HEK293 (cell line): ENCODE measurements around the gene MLPH.

Experiments
- GLI2 ChIP-seq: fragments of 450-650 bp; formaldehyde crosslinking; IDR thresholded peaks from 2 replicates; pipeline ENCODE4; 2017; ENCODE audit warnings: missing biosample characterization, missing genetic modification characterization, low read depth, borderline replicate concordance
- HOXD13 ChIP-seq: sonication (generic); formaldehyde crosslinking; IDR thresholded peaks from 2 replicates; pipeline ENCODE4 v1.8.0; 2022; ENCODE audit warnings: missing genetic modification reagents, borderline replicate concordance
- ZNF138 ChIP-seq: fragments of 450-650 bp; formaldehyde crosslinking; IDR thresholded peaks from 2 replicates; pipeline ENCODE4 v1.5.1; 2016; ENCODE audit warnings: missing biosample characterization, missing genetic modification characterization, borderline replicate concordance
- ZNF558 ChIP-seq: fragments of 450-650 bp; formaldehyde crosslinking; IDR thresholded peaks from 2 replicates; pipeline ENCODE4 v1.5.1; 2016; ENCODE audit warnings: missing biosample characterization, missing genetic modification characterization
- ZNF596 ChIP-seq: fragments of 450-650 bp; IDR thresholded peaks from 2 replicates; pipeline ENCODE4 v1.5.0; 2018; ENCODE audit warnings: missing biosample characterization, mild to moderate bottlenecking, missing genetic modification characterization, moderate library complexity
- TF ChIP-seq, protein P1 (sequence below): fragments of 450-650 bp; formaldehyde crosslinking; IDR thresholded peaks from 2 replicates; pipeline ENCODE4 v1.5.1; 2016; ENCODE audit warnings: missing biosample characterization, missing genetic modification characterization
- TF ChIP-seq, protein P2 (sequence below): sonication (generic); formaldehyde crosslinking; IDR thresholded peaks from 2 replicates; pipeline ENCODE4 v1.8.1; 2022; ENCODE audit warnings: mild to moderate bottlenecking, moderate library complexity, missing genetic modification reagents
- TF ChIP-seq, protein P3 (sequence below): fragments of 450-650 bp; formaldehyde crosslinking; IDR thresholded peaks from 2 replicates; pipeline ENCODE4 v1.5.1; 2016; ENCODE audit warnings: missing biosample characterization, missing genetic modification characterization
- TF ChIP-seq, protein P4 (sequence below): fragments of 450-650 bp; formaldehyde crosslinking; IDR thresholded peaks from 2 replicates; pipeline ENCODE4 v1.5.1; 2016; ENCODE audit warnings: missing biosample characterization, missing genetic modification characterization
- TF ChIP-seq, protein P5 (sequence below): fragments of 450-650 bp; formaldehyde crosslinking; IDR thresholded peaks from 2 replicates; pipeline ENCODE4 v1.5.1; 2016; ENCODE audit warnings: missing biosample characterization, missing genetic modification characterization

DNA sequence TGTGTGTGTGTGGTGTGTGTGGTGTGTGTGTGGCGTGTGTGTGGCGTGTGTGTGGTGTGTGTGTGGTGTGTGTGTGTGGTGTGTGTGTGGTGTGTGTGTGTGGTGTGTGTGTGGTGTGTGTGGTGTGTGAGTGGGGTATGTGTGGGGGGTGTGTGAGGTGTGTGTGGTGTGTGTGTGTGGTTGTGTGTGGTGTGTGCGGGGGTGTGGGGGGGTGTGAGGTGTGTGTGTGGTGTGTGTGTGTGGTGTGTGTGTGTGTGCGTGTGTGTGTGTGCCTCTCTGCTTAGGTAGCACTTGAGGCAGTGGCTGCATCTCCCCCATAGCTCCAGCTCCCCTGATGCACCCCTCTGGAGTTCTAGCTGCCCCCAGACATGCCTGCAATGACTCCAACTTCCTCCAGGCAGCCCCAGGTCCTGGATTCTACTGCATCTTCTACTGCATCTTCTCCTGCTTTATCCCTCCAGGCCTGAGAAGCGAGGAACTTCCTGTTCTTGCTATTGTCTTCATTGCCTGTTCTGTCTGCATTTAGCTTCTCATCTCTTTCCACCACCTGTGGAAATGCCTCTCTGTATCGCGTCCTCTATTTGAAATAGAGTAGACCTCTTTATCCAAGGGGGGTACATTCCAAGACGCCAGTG, 22.2 kb upstream of the MLPH start:
- TF ChIP-seq, protein P1, sequence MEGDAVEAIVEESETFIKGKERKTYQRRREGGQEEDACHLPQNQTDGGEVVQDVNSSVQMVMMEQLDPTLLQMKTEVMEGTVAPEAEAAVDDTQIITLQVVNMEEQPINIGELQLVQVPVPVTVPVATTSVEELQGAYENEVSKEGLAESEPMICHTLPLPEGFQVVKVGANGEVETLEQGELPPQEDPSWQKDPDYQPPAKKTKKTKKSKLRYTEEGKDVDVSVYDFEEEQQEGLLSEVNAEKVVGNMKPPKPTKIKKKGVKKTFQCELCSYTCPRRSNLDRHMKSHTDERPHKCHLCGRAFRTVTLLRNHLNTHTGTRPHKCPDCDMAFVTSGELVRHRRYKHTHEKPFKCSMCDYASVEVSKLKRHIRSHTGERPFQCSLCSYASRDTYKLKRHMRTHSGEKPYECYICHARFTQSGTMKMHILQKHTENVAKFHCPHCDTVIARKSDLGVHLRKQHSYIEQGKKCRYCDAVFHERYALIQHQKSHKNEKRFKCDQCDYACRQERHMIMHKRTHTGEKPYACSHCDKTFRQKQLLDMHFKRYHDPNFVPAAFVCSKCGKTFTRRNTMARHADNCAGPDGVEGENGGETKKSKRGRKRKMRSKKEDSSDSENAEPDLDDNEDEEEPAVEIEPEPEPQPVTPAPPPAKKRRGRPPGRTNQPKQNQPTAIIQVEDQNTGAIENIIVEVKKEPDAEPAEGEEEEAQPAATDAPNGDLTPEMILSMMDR (tag by site-specific recombination): no peak
- TF ChIP-seq, protein P2, sequence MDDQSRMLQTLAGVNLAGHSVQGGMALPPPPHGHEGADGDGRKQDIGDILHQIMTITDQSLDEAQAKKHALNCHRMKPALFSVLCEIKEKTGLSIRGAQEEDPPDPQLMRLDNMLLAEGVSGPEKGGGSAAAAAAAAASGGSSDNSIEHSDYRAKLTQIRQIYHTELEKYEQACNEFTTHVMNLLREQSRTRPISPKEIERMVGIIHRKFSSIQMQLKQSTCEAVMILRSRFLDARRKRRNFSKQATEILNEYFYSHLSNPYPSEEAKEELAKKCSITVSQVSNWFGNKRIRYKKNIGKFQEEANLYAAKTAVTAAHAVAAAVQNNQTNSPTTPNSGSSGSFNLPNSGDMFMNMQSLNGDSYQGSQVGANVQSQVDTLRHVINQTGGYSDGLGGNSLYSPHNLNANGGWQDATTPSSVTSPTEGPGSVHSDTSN (CRISPR knock-in tag): no peak
- TF ChIP-seq GLI2 (tag by site-specific recombination) (no peak), ZNF138 (tag by site-specific recombination) (no peak), ZNF596 (tag by site-specific recombination) (no peak), HOXD13 (CRISPR knock-in tag) (no peak), ZNF558 (no peak)
- TF ChIP-seq, protein P3, sequence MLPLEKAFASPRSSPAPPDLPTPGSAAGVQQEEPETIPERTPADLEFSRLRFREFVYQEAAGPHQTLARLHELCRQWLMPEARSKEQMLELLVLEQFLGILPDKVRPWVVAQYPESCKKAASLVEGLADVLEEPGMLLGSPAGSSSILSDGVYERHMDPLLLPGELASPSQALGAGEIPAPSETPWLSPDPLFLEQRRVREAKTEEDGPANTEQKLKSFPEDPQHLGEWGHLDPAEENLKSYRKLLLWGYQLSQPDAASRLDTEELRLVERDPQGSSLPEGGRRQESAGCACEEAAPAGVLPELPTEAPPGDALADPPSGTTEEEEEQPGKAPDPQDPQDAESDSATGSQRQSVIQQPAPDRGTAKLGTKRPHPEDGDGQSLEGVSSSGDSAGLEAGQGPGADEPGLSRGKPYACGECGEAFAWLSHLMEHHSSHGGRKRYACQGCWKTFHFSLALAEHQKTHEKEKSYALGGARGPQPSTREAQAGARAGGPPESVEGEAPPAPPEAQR (tag by site-specific recombination): no peak
- TF ChIP-seq, protein P4, sequence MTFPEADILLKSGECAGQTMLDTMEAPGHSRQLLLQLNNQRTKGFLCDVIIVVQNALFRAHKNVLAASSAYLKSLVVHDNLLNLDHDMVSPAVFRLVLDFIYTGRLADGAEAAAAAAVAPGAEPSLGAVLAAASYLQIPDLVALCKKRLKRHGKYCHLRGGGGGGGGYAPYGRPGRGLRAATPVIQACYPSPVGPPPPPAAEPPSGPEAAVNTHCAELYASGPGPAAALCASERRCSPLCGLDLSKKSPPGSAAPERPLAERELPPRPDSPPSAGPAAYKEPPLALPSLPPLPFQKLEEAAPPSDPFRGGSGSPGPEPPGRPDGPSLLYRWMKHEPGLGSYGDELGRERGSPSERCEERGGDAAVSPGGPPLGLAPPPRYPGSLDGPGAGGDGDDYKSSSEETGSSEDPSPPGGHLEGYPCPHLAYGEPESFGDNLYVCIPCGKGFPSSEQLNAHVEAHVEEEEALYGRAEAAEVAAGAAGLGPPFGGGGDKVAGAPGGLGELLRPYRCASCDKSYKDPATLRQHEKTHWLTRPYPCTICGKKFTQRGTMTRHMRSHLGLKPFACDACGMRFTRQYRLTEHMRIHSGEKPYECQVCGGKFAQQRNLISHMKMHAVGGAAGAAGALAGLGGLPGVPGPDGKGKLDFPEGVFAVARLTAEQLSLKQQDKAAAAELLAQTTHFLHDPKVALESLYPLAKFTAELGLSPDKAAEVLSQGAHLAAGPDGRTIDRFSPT: no peak
- TF ChIP-seq, protein P5, sequence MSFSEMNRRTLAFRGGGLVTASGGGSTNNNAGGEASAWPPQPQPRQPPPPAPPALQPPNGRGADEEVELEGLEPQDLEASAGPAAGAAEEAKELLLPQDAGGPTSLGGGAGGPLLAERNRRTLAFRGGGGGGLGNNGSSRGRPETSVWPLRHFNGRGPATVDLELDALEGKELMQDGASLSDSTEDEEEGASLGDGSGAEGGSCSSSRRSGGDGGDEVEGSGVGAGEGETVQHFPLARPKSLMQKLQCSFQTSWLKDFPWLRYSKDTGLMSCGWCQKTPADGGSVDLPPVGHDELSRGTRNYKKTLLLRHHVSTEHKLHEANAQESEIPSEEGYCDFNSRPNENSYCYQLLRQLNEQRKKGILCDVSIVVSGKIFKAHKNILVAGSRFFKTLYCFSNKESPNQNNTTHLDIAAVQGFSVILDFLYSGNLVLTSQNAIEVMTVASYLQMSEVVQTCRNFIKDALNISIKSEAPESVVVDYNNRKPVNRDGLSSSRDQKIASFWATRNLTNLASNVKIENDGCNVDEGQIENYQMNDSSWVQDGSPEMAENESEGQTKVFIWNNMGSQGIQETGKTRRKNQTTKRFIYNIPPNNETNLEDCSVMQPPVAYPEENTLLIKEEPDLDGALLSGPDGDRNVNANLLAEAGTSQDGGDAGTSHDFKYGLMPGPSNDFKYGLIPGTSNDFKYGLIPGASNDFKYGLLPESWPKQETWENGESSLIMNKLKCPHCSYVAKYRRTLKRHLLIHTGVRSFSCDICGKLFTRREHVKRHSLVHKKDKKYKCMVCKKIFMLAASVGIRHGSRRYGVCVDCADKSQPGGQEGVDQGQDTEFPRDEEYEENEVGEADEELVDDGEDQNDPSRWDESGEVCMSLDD: no peak
